ENCODE measurements around the gene DIP2B. TPM values are rescaled to one million over a fixed set of nuclear protein-coding genes. Genes with fewer than 3 reads are reported as not detected.

Gene DIP2B
- total RNA-seq, 6 donors from 2014 or later: 26.1 to 54.5 (median 29.4) TPM

DNA sequence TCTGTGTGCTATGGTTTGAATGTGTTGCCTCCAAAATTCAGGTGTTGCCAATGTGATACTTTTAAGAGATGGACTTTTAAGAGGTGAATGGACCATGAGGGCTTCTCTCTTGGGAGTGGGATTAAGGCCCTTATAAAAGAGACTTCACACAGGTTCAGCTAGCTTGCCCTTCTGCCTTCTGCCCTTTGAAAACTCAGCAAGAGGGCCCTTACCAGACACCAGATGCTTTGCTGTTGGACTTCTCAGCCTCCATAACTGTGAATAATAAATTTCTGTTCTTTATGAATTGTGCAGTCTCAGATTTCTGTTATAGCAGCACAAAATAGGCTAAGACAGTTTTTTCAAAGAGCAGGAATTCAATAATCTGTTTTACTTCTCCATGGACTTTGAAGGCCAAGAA lies 86.1 kb downstream of the DIP2B start:
- TF ChIP-seq EP300 (IDR thresholded peaks at IDR 0.05) (no peak), POLR2AphosphoS5 (IDR thresholded peaks at IDR 0.05) (no peak)
- TF ChIP-seq, protein P1, sequence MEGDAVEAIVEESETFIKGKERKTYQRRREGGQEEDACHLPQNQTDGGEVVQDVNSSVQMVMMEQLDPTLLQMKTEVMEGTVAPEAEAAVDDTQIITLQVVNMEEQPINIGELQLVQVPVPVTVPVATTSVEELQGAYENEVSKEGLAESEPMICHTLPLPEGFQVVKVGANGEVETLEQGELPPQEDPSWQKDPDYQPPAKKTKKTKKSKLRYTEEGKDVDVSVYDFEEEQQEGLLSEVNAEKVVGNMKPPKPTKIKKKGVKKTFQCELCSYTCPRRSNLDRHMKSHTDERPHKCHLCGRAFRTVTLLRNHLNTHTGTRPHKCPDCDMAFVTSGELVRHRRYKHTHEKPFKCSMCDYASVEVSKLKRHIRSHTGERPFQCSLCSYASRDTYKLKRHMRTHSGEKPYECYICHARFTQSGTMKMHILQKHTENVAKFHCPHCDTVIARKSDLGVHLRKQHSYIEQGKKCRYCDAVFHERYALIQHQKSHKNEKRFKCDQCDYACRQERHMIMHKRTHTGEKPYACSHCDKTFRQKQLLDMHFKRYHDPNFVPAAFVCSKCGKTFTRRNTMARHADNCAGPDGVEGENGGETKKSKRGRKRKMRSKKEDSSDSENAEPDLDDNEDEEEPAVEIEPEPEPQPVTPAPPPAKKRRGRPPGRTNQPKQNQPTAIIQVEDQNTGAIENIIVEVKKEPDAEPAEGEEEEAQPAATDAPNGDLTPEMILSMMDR (IDR thresholded peaks at IDR 0.05): no peak
- no peak for ATAC-seq (ENCODE audit: low FRiP score in 2 of 2)
- peaks cover 0 to 6% (median 0%) of the 10 kb centered on the region in 4 donors for H3K4me1 ChIP-seq
- H3K27ac ChIP-seq: no peak overlapping the region
- no peaks in the 10 kb centered on the region for H3K27me3 ChIP-seq
- H3K4me3 ChIP-seq: no peak overlapping the region
- no peaks in the 10 kb centered on the region for H3K36me3 ChIP-seq
- H3K9me3 ChIP-seq: no peaks in the 10 kb centered on the region
- no peak for DNase-seq

DNA sequence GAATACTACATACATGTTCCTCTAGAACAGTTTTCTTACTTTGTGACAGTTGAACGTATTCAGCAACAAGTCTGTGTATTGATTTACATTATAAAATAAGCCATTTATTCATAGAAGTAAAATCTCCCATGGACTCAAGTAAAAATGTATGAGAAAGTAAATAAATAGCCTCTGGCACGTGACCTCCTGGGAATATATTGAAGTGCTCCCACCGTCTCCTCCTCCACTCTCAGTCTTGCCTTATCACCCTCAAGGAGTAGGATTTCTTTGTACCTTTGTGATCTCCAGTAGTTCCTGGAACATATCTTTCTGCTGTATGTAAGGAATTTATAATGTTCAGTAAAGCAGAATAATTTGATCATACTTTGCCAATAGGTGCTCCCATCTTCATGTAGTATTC lies 90.9 kb downstream of the DIP2B start:
- no peaks in the 10 kb centered on the region for H3K36me3 ChIP-seq
- peaks cover 9 to 27% (median 23%) of the 10 kb centered on the region in 4 donors for H3K4me1 ChIP-seq
- TF ChIP-seq POLR2A (IDR thresholded peaks at IDR 0.05): no peak
- no peak for TF ChIP-seq POLR2AphosphoS5 (IDR thresholded peaks at IDR 0.05)
- TF ChIP-seq EP300 (IDR thresholded peaks at IDR 0.05): no peak
- TF ChIP-seq, protein P1 (IDR thresholded peaks at IDR 0.05): no peak
- no peak for DNase-seq
- no peaks in the 10 kb centered on the region for H3K9me3 ChIP-seq
- H3K4me3 ChIP-seq: no peak overlapping the region
- no peak for ATAC-seq (ENCODE audit: low FRiP score in 2 of 2)
- H3K27ac ChIP-seq: no peak overlapping the region
- 82 to 89% methylated on average over 3 of the region's 3 CpGs for WGBS, 2 donors
- H3K27me3 ChIP-seq: no peaks in the 10 kb centered on the region

DNA sequence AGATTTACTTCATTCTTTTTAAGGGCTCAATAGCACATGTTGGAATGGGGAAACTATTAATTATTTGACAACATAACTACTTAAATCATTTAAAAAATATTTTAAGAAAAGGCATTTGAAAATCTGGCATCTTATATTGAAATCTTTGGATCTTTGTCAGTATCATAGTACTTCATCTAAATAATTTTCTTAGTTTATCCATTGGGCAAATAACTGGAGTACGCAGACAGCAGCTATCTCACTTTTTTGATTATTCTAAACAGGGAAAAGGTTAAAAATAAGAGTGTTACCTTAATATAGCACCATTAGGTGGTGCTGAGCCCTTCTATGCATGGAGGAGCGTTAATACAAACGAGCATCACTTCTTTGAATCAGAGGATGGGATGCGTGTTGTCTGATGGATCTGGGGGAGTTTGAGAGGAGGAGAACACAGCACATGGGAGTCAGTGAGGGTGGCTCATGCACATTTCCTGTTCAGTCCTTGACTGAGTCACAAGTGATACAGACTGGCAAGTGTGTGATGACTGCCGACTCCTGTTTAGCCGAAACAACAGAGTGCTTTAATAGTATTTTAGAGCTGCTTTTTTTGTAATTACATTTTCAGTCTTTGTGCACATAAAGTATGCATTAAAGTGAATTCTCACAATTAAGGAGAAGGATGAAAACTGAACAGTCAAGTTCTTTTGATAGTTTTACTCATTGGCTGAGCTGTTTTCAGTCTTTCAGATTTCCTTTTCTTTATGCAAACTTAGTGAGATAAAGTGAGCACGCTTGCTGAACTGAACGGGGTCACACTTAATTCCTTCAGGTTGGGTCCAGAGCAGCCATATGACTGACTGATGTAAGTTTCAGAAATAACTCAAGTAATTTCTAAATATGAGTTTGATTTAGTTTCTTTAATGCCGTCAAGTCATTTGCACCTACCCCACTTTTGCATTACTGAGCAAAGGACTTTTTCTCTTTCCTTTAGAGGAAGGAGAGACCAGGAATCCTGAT lies 92.7 kb downstream of the DIP2B start:
- DNase-seq (no peak), ATAC-seq (ENCODE audit: low FRiP score in 2 of 2) (peak in 1 of 2 donors; percentile 74)
- TF ChIP-seq POLR2AphosphoS5 (IDR thresholded peaks at IDR 0.05) (no peak), POLR2A (IDR thresholded peaks at IDR 0.05) (no peak), EP300 (IDR thresholded peaks at IDR 0.05) (no peak)
- TF ChIP-seq, protein P1 (IDR thresholded peaks at IDR 0.05): no peak
- Histone ChIP-seq H3K27ac (peak overlapping the region in 2 of 4 donors; percentile 23), H3K4me1 (peaks cover 9 to 27% (median 23%) of the 10 kb centered on the region in 4 donors), H3K36me3 (no peaks in the 10 kb centered on the region), H3K9me3 (no peaks in the 10 kb centered on the region), H3K27me3 (no peaks in the 10 kb centered on the region), H3K4me3 (no peak overlapping the region)
- 63 to 69% methylated on average over 9 of the region's 9 CpGs for WGBS, 2 donors

DNA sequence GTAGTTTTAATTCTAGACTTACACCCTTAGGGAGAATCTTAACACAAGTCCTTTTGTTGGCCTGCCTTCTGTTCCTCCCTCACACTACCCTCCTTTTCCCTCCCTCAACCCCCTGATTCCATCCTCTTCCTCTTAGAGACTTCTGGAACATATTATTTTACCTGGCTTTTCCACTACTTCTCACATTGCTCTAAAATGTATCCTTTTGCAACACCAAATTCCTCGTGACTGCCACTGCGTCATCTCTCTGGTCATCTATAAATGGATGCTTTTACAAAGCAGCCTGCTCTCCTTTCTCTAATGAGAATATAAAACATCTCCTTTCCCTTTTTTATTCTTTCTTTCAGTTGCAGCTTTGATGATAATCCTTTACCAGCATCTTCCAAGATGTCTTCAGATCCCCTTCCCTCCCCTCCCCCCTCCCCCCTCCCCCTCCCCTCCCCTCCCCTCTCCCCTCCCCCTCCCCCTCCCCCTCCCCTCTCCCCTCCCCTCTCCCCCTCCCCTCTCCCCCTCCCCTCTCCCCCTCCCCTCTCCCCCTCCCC lies 93.6 kb downstream of the DIP2B start:
- Histone ChIP-seq H3K27ac (peak overlapping the region in 2 of 4 donors; percentile 23), H3K36me3 (no peaks in the 10 kb centered on the region), H3K27me3 (no peaks in the 10 kb centered on the region), H3K4me1 (peaks cover 10 to 27% (median 24%) of the 10 kb centered on the region in 4 donors), H3K9me3 (no peaks in the 10 kb centered on the region), H3K4me3 (no peak overlapping the region)
- TF ChIP-seq, protein P1 (IDR thresholded peaks at IDR 0.05): no peak
- TF ChIP-seq POLR2AphosphoS5 (IDR thresholded peaks at IDR 0.05) (no peak), EP300 (IDR thresholded peaks at IDR 0.05) (no peak), POLR2A (IDR thresholded peaks at IDR 0.05) (no peak)
- WGBS, 2 donors: 71 to 76% methylated on average over 2 of the region's 2 CpGs
- ATAC-seq (ENCODE audit: low FRiP score in 2 of 2) (no peak), DNase-seq (no peak)

All from upper lobe of left lung (tissue), 6 donors.